ENCODE data around the gene TBC1D2. TPM values are rescaled to one million over a fixed set of nuclear protein-coding genes. Genes with fewer than 3 reads are reported as not detected.

TBC1D2 gene
- total and polyA plus RNA-seq, 8 donors, result 14.4 to 107 (median 21.0) TPM

GRCh38 chr9:98203153-98203552 is 52.3 kb downstream of the TBC1D2 start:
- Histone ChIP-seq H3K27me3 (no peaks in the 10 kb centered on the region), H3K36me3 (peaks cover 0 to 93% of the 10 kb centered on the region in 2 donors), H3K9me3 (no peaks in the 10 kb centered on the region), H3K4me1 (peaks cover 0 to 9% of the 10 kb centered on the region in 2 donors), H3K4me3 (no peak overlapping the region), H3K27ac (no peak overlapping the region)
- DNase-seq (no peak), ATAC-seq (no peak)
- intact Hi-C loops (cut with DNase I), result no loop called here
- TF ChIP-seq, protein P1, sequence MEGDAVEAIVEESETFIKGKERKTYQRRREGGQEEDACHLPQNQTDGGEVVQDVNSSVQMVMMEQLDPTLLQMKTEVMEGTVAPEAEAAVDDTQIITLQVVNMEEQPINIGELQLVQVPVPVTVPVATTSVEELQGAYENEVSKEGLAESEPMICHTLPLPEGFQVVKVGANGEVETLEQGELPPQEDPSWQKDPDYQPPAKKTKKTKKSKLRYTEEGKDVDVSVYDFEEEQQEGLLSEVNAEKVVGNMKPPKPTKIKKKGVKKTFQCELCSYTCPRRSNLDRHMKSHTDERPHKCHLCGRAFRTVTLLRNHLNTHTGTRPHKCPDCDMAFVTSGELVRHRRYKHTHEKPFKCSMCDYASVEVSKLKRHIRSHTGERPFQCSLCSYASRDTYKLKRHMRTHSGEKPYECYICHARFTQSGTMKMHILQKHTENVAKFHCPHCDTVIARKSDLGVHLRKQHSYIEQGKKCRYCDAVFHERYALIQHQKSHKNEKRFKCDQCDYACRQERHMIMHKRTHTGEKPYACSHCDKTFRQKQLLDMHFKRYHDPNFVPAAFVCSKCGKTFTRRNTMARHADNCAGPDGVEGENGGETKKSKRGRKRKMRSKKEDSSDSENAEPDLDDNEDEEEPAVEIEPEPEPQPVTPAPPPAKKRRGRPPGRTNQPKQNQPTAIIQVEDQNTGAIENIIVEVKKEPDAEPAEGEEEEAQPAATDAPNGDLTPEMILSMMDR (IDR thresholded peaks at IDR 0.05), result no peak

DNA sequence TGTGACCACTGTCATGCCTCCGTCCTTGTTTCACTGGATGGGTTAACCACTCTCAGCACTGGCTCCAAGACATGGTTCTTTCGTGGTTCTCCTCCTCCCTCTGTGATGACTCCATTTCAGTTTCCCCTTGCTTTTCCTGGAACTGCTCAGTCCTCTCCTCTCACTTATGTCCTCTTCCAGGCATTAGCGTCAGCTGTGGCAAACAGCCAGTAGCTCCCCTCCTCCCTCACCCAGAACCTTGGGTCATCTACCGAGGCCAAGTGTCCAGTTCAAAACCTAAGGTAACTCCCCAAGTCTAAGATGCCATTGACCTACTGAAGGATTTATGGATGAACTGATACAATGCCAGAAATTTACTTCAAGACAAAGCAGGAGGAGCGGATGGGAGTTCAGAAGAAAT is 53.2 kb downstream of the TBC1D2 start:
- no peak for DNase-seq
- Histone ChIP-seq H3K4me1 (peaks cover 0 to 9% of the 10 kb centered on the region in 2 donors), H3K27ac (no peak overlapping the region), H3K9me3 (no peaks in the 10 kb centered on the region), H3K4me3 (no peak overlapping the region), H3K36me3 (peaks cover 0 to 93% of the 10 kb centered on the region in 2 donors), H3K27me3 (no peaks in the 10 kb centered on the region)
- intact Hi-C loops (cut with DNase I), result no loop called here
- no peak for ATAC-seq
- TF ChIP-seq, protein P1 (IDR thresholded peaks at IDR 0.05), result no peak

DNA sequence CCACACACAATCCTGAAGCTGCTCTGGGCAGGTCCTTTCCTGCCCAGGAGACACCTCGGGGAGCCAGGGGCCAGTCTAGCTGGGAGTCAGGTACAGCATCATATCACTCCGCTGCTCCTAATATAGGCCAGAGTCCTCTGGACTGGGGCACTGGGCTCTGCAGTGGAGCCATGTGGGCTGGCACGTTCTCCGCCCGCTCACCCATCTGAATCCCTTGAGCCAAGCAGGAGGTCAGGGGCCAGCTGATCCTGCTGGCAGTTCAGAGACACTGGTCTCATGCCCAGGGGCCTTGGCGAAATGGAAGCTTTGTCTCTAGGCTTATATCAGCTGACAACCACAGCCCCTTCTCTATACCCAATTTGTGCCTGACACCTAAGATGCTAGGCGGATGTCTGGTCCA is 53.7 kb downstream of the TBC1D2 start:
- H3K4me1 ChIP-seq, result peaks cover 0 to 9% of the 10 kb centered on the region in 2 donors
- peaks cover 0 to 93% of the 10 kb centered on the region in 2 donors for H3K36me3 ChIP-seq
- DNase-seq, result no peak
- no peak overlapping the region for H3K27ac ChIP-seq
- no peak for ATAC-seq
- intact Hi-C loops (cut with DNase I), result no loop called here
- H3K9me3 ChIP-seq, result no peaks in the 10 kb centered on the region
- no peak overlapping the region for H3K4me3 ChIP-seq
- TF ChIP-seq, protein P1 (IDR thresholded peaks at IDR 0.05), result no peak
- no peaks in the 10 kb centered on the region for H3K27me3 ChIP-seq

DNA sequence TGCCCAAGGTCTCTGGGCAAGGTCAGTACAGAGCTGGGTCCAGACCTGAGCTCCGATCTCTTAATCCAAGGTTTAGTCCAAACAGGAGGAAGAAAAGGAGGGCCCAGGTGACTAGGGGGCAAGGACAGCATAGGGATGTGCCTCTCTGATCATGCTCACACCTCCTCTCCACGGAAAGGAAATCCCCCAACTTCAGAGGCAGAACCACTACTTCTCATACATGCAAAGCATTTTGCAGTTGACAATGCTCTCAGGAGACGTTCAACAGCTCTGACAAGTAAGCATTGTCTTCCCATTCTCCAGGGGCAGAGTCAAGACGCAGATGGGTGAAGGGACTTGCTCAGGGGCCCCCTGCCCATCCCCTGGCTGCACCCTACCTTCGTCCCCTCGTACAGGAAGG is 54.3 kb downstream of the TBC1D2 start:
- ATAC-seq, result no peak

DNA sequence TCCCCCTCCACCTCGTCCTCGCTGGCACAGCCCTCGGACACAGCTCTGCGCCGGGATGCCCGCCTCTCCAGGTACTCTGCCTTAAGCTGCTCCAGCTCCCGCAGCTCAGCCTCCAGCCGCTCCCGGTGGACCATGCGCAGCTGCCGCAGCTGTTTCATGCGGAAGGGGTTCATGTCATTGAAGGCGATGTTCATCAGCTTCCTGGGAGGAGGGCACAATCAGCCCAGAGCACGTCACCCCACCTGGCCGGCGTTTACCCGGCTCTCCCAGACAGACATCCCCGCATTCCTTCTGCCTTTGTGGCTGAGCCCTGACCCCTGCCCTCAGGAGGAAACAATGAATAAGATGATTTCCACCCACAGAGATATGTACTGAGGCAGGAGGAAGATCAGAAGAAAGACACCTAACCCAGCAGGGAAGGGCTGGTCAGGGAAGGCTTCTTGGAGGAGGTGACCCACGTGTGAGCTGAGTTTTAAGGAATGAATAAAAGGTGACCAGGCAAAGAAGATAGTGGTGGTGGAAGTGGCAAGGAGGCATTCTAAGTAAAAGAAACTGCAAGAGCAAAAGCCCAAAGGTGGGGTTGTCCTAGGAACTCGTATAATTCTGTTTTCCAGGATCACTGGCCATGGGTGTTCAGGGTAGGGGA is 55.9 kb downstream of the TBC1D2 start:
- TF ChIP-seq, protein P1 (IDR thresholded peaks at IDR 0.05), result no peak
- Histone ChIP-seq H3K4me1 (no peaks in the 10 kb centered on the region), H3K36me3 (peaks cover 0 to 85% of the 10 kb centered on the region in 2 donors), H3K9me3 (no peaks in the 10 kb centered on the region), H3K27ac (no peak overlapping the region), H3K4me3 (no peak overlapping the region), H3K27me3 (no peaks in the 10 kb centered on the region)
- DNase-seq (no peak), ATAC-seq (no peak)
- intact Hi-C loops (cut with DNase I), result no loop called here

More for the DNA sequence above, 54.3 kb downstream of the TBC1D2 start:
- no peak overlapping the region for H3K4me3 ChIP-seq
- intact Hi-C loops (cut with DNase I), result no loop called here
- peaks cover 0 to 93% of the 10 kb centered on the region in 2 donors for H3K36me3 ChIP-seq
- no peaks in the 10 kb centered on the region for H3K9me3 ChIP-seq
- H3K27me3 ChIP-seq, result no peaks in the 10 kb centered on the region
- TF ChIP-seq, protein P1 (IDR thresholded peaks at IDR 0.05), result no peak
- H3K4me1 ChIP-seq, result peaks cover 0 to 7% of the 10 kb centered on the region in 2 donors
- H3K27ac ChIP-seq, result no peak overlapping the region
- DNase-seq, result no peak

Data from left lung (tissue), 10 donors.